Fibroblast of lung (primary cell): ENCODE measurements around the gene TRAT1. TPM values are rescaled to one million over a fixed set of nuclear protein-coding genes. Genes with fewer than 3 reads are reported as not detected.

Experiments used
- DNase-seq, 2 donors: peaks; one replicate each; pipeline versions ENCODE4 v3.0.0 to v3.0.0-alpha.2; 2010; ENCODE audit warnings: low read depth in 2 of 2
- H2AFZ ChIP-seq: 2 replicates; pipeline ENCODE4 v1.5.1; 2012; ENCODE audit warnings: low read length, control low read depth, inconsistent platforms
- H3K27ac ChIP-seq: 2 replicates; pipeline ENCODE4 v1.5.1; 2011; ENCODE audit warnings: low read length, control low read depth; ENCODE audit not compliant: insufficient read depth
- H3K27me3 ChIP-seq: 2 replicates; pipeline ENCODE4 v1.5.1; 2011; ENCODE audit warnings: mild to moderate bottlenecking, low read length; ENCODE audit not compliant: control insufficient read depth, insufficient read depth
- H3K36me3 ChIP-seq: 2 replicates; pipeline ENCODE4 v1.5.1; 2011; ENCODE audit warnings: low read length; ENCODE audit not compliant: control insufficient read depth, insufficient read depth
- H3K4me1 ChIP-seq: 2 replicates; pipeline ENCODE4 v1.5.1; 2011; ENCODE audit warnings: low read length; ENCODE audit not compliant: control insufficient read depth, insufficient read depth; ENCODE audit errors: extremely low read depth
- H3K4me2 ChIP-seq: 2 replicates; pipeline ENCODE4 v1.5.1; 2011; ENCODE audit warnings: low read length, control low read depth; ENCODE audit not compliant: insufficient read depth; ENCODE audit errors: extremely low read depth
- H3K4me3 ChIP-seq, 4 experiments: fragments of 200-600 bp in 1 of 4; sonication (generic) in 1 of 4; replicated peaks in 1 of 4; 2 replicates each; pipeline ENCODE4 v1.5.1; 2011 to 2016; ENCODE audit warnings: low read length in 4 of 4, low read depth in 3 of 4, mild to moderate bottlenecking in 3 of 4, control low read depth in 2 of 4, inconsistent platforms in 1 of 4, mixed read lengths in 1 of 4; ENCODE audit not compliant: insufficient read depth in 1 of 4; ENCODE audit errors: control extremely low read depth in 1 of 4
- H3K79me2 ChIP-seq: 2 replicates; pipeline ENCODE4 v1.5.1; 2012; ENCODE audit warnings: mild to moderate bottlenecking, low read length, inconsistent platforms; ENCODE audit not compliant: control insufficient read depth, insufficient read depth
- H3K9ac ChIP-seq: 2 replicates; pipeline ENCODE4 v1.5.1; 2011; ENCODE audit warnings: mild to moderate bottlenecking, low read length, control low read depth; ENCODE audit not compliant: insufficient read depth
- H3K9me3 ChIP-seq: 2 replicates; pipeline ENCODE4 v1.5.1; 2012; ENCODE audit warnings: low read depth, low read length; ENCODE audit not compliant: control insufficient read depth, insufficient read depth
- H4K20me1 ChIP-seq: 2 replicates; pipeline ENCODE4 v1.5.1; 2011; ENCODE audit warnings: low read length; ENCODE audit not compliant: control insufficient read depth, insufficient read depth; ENCODE audit errors: extremely low read depth
- CTCF ChIP-seq, 2 donors: IDR thresholded peaks in 1 of 2; conservative IDR thresholded peaks in 1 of 2; 1 replicate in 1 of 2; 2 replicates in 1 of 2; pipeline ENCODE4 v1.5.1; 2011 to 2012; ENCODE audit warnings: low read length in 2 of 2, control low read depth in 1 of 2, inconsistent platforms in 1 of 2, low read depth in 1 of 2, mild to moderate bottlenecking in 1 of 2
- EZH2 ChIP-seq: IDR thresholded peaks from 2 replicates; pipeline ENCODE4 v1.5.1; 2012; ENCODE audit warnings: low read length, control low read depth, mild to moderate bottlenecking; ENCODE audit errors: missing control alignments
- polyA plus RNA-seq, 2 donors: library from polyadenylated mRNA; depleted of rRNA in 1 of 2; stranded (reverse) in 1 of 2; unstranded in 1 of 2; fragments of >200 nt; gene quantifications; 2 replicates each; pipeline ENCODE4 v1.2.1, GENCODE V29; 2011 to 2012; ENCODE audit warnings: missing spikeins in 1 of 2
- total RNA-seq: library from RNA; depleted of rRNA; stranded (reverse); fragments of >200 nt; gene quantifications from 2 replicates; pipeline ENCODE4 v1.2.1, GENCODE V29; 2014

TRAT1 gene
- total and polyA plus RNA-seq, 2 donors (not counting 1 experiment from before 2014, with no cell fraction given), result not detected

DNA sequence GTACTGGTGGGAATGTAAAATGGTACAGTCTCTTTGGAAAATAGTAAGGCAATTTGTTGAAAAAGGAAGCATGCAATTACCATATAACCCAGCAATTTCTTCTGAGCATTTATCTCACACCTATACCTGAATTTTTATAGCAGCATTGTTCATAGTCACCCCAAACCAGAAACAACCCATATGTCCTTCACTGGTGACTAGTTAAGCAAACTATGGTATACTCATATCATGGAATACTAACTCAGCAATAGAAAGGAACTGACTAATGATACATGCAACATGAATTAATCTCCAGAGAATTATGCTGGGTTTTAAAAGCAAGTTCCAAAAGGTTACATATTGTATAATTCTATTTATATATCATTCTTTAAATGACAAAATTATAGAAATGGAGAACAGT, 60.2 kb downstream of the TRAT1 start:
- no peak overlapping the region for H3K9ac ChIP-seq
- H3K27ac ChIP-seq, result no peak overlapping the region
- H3K79me2 ChIP-seq, result no peaks in the 10 kb centered on the region
- no peak overlapping the region for H3K4me3 ChIP-seq
- no peaks in the 10 kb centered on the region for H4K20me1 ChIP-seq
- no peak overlapping the region for H2AFZ ChIP-seq
- no peak for DNase-seq
- no peaks in the 10 kb centered on the region for H3K36me3 ChIP-seq
- H3K4me2 ChIP-seq, result no peak overlapping the region
- H3K4me1 ChIP-seq, result no peaks in the 10 kb centered on the region
- TF ChIP-seq CTCF (conservative IDR thresholded peaks at IDR 0.05 in 1 of 2, IDR thresholded peaks at IDR 0.05 in 1 of 2; ENCODE audit: low read depth in 1 of 2, low read length in 2 of 2), result no peak
- TF ChIP-seq EZH2, result no peak
- no peaks in the 10 kb centered on the region for H3K9me3 ChIP-seq
- H3K27me3 ChIP-seq, result no peaks in the 10 kb centered on the region

DNA sequence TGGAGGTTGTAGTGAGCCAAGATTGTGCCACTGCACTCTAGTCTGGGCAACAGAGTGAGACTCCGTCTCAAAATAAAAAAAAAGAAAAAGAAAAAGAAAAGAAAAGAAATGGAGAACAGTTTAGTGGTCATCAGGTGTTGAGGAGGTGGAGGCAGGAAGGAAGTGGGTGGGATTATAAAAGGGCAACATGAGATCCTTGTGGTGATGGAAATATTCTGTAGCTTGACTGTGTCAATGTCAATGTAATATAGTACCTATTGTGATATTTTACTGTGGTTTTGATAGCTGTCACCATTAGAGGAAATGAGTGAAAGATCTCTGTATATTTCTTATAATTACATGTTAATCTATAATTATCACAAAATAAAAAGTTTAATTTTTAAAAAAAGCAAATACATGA, 60.8 kb downstream of the TRAT1 start:
- Histone ChIP-seq H4K20me1 (no peaks in the 10 kb centered on the region), H3K36me3 (no peaks in the 10 kb centered on the region), H3K4me2 (no peak overlapping the region), H2AFZ (no peak overlapping the region), H3K9me3 (no peaks in the 10 kb centered on the region), H3K79me2 (no peaks in the 10 kb centered on the region), H3K4me1 (no peaks in the 10 kb centered on the region), H3K27me3 (no peaks in the 10 kb centered on the region), H3K4me3 (no peak overlapping the region), H3K27ac (no peak overlapping the region), H3K9ac (no peak overlapping the region)
- no peak for DNase-seq
- TF ChIP-seq CTCF (conservative IDR thresholded peaks at IDR 0.05 in 1 of 2, IDR thresholded peaks at IDR 0.05 in 1 of 2; ENCODE audit: low read depth in 1 of 2, low read length in 2 of 2), result no peak
- no peak for TF ChIP-seq EZH2

GRCh38 chr3:108887121-108887520, 64.5 kb downstream of the TRAT1 start:
- H3K4me1 ChIP-seq, result no peaks in the 10 kb centered on the region
- no peaks in the 10 kb centered on the region for H4K20me1 ChIP-seq
- TF ChIP-seq CTCF (conservative IDR thresholded peaks at IDR 0.05 in 1 of 2, IDR thresholded peaks at IDR 0.05 in 1 of 2; ENCODE audit: low read depth in 1 of 2, low read length in 2 of 2) (no peak), EZH2 (no peak)
- H3K9ac ChIP-seq, result no peak overlapping the region
- no peak overlapping the region for H2AFZ ChIP-seq
- no peaks in the 10 kb centered on the region for H3K36me3 ChIP-seq
- H3K4me3 ChIP-seq, result no peak overlapping the region
- H3K79me2 ChIP-seq, result no peaks in the 10 kb centered on the region
- no peak for DNase-seq
- H3K4me2 ChIP-seq, result no peak overlapping the region
- H3K27ac ChIP-seq, result no peak overlapping the region
- H3K9me3 ChIP-seq, result no peaks in the 10 kb centered on the region
- no peaks in the 10 kb centered on the region for H3K27me3 ChIP-seq
